CD4-positive, alpha-beta T cell treated with Interferon gamma for 1 hour (primary cell): ENCODE data around the gene RBM26.
"Not testable (repeated sequence)": the region's sequence is repeated elsewhere in the genome, so short reads cannot be mapped to it uniquely, and the experiment has no call there.

Source experiments
- DNase-seq: peaks from one replicate; pipeline ENCODE4 v3.0.0-alpha.2; 2020

Gene RBM26

DNA sequence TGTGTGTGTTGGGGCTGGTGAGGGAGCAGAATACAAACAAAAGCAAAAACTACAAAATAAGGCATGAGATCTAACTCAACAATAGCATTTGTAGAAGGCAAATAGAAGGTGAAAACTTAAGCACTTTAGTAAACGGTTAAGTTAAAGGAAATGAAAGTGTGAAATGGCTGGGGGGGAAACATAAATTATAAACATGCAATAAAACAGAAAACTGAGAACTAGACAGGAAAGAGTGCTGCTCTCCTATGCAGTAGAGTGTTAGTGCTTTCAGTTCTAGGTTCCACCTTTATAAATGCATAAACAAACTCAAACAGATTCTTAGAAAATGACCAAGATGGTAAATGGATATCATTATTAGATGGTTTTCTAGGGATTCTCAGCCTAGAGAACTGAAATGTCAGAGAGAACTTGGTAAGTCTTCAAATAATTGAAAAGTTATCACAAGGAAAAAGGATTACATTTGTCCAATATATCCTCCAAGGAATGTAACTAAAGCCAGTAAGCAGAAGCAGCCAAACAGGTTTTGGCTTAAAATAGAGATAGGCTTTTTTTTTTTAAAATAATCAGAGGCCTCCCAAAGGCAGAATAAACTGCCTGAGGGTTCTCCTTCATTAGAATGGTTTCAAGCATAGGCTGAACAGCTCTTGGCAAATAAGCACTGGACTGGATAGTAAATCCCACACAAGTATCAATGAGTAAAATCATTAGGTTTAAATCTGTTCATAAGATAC, 23.3 kb downstream of the RBM26 start:
- DNase-seq = no peak

DNA sequence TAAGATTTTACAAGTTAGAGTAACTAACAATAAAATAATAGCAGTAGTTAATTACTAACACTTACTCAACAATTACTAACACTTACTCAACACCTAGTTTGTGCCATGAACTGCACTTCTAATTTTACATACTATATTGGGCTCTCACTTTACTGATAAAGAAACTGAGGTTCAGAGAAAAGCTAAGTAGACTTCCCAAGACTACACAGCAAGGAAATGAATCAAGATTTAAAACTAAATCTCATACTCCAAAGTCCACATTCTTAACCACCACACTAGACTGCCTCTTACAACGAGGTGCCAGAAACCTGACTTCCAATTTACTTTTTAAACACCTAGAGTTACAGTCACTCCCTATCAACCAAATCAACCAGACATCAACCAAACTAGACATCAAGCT, 25.1 kb downstream of the RBM26 start:
- DNase-seq = no peak

DNA sequence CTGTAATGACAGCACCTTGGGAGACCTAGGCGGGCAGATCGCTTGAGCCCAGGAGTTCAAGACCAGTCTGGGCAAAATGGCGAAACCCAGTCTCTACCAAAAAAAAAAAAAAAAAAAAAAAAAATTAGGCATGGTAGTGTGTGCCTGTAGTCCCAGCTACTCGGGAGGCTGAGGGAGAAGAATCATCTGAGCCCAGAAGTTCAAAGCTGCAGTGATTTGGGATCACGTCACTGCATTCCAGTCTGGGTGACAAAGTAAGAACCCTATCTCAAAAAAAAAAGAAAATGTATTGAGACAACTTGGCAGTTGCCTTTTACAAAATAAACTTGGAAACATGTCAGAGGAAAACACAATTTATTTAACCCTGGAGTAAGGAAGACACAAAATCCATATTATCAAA, 26.8 kb downstream of the RBM26 start:
- DNase-seq = no peak

DNA sequence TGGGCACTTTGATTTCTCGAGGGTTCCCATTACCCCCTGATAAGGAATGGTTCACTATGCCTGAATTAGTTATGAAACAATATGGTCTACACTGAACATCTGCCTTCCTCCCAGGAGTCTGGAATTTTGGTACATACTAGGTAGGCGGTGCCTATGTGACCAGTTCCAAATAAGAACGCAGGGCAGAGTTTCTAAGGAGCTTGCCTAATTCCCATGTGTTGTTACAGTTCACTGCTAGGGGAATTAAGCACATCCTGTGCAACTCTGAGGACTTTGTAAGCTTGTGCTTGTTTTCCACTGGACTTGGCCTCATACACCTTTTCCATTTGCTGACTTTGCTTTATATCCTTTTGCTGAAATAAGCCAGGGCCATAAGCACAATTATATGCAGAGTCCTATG, 29.2 kb downstream of the RBM26 start:
- DNase-seq = no peak

DNA sequence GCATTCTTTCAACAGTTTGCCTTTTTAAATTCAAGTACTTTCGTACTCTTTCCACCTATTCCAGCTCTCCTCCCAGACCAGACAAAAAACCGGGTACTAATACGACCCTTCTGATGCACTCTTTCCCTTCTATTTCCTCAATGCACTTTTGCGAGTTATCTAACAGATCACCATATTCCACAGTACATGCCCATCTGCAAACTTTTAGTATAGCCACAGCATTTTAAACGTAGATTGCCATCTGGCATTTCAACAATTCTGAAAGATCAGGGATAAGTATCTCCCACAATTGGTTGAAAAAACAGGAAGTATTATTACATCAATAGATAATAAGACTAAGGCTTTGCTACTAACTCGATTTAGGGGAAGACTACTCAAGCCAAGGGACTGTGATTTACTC, 31.5 kb downstream of the RBM26 start:
- no peak for DNase-seq

DNA sequence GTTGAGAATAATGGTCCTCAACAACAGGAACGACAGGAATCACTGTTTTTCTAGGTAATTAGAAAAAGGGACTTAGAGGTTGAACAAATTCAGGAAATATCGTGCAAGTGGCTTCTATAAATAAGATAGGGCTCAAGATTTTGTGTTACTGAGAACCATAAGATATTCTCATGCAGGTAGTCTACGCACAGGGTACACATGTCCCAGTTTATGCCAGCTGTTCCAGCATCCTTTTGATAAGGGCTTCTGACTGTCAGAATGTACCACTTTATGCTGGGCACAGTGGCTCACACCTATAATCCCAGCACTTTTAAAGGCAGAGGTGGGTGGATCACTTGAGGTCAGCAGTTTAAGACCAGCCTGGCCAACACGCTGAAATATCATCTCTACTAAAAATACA, 32.1 kb downstream of the RBM26 start:
- no peak for DNase-seq

DNA sequence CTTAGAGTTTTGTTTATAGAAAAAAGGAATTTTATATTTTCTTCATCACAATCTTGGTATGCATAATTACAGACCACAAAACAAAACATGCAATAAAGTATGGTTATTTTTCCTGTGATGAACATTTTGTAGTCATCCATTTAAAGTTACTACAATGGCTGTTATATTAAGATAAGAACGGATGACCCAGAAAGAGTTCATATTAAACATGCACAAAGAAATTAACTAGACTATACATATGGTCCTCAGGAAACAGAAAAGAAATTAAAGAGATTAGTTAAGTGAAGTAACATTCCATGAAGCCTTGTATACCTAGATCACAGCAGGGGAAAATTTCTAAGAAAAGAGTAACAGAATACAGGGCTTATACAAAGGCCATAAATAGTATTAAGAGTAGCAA, 36.8 kb downstream of the RBM26 start:
- DNase-seq = no peak

DNA sequence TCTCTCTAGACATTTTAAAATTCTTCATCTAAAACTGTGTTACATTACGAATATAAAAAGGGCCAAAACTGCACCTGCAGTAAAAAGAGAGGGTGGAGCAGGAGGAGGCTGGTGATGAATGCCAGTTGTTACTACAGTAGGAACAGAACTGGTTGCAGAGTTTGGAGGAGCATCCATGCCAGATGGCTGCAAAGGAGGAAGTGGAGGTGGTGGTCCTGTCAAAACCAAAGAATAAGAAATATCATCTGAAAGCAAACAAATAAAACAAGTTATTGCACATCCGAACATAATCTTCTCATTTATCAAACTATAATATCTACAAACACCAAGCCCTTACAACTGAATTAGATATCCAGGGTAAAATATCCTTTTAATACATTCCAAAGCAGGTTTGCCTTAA, 40.1 kb downstream of the RBM26 start:
- DNase-seq = no peak

DNA sequence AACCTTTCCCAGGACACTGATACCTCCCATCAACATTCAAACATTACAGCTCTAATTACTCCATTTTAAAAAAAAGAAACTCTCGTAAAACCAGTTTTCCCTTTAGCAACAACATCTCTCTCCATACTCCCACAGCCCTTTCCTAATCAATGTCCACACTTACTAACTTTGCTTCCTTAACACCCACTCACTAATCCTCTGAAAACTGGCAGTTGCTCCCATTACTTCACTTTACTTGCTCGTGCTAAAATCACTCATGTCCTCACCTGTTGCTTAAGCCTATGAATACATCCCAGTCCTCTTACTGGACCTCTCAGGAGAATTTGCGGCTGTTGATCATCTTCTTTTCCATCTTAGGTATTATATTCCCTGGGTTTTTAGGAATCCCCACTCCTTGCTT, 44.8 kb downstream of the RBM26 start:
- no peak for DNase-seq

DNA sequence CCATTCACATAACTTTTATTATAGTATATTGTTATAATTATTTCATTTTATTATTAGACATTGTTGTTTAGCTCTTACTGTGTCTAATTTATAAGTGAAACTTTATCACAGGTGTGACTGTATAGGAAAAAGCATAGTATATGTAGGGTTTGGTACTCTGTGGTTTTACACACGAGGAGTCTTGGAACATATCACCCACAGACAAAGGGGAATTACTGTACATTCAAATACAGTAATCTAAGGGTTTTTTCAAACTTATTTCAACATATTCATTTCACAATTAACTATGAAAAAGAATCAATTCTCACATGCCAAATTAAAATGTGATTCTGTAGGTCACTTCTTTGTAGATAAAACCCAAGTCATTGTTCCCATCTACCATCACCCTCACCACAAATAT, 46.0 kb downstream of the RBM26 start:
- no peak for DNase-seq

DNA sequence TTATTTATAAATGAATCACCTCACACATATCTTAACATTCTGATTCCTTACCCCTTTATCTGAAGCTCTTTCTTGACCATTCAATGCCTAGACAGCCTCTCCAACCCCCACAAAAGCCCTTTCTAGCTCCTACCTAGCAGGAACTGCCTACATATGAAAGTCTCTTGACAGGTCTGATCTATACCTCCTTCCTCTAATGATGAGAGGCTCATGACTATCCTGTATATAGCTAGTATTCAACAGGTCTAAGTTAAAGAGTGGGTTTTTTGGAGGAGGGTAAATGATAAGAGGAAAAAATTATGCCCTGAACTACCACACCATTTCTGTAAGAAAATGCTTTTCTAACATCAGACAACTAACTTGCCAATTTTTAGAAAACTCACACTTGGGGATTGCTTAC, 47.0 kb downstream of the RBM26 start:
- no peak for DNase-seq

DNA sequence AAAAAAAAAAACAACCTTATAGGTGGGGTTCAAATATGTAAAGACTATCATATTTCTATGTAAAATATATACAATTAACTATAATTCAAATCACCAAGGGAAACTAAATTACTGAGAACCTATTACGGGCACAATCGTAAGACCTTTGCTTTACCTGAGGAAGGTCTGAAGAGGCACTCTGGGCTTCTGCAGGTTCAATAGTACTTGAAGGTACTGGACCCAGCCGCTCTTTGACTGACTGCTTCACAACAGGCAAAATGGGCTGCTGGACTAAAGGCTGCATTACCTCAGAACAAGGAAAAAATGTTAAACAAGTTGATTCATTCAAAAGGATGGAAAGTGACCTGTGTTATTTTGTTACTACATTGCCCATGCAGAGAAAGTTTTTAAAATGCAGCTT, 51.8 kb downstream of the RBM26 start:
- no peak for DNase-seq

DNA sequence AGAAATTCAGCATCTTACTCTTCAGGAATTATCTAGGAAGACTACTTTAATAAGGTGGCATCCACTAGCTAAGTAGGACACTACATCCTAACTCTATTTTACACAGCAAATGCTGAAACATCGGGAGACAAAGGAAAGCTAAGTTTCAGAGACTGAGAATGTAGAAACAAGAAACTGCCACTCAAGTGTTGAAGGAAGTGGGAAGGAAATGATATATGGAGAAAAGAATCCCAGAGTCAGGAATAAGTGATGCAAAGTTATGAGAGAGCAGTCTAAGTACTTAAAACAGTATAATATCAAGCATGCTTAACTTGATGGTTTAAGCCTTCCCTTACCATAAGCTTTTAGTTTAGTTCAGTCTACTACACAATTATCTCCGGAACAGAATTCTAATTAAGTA, 52.4 kb downstream of the RBM26 start:
- no peak for DNase-seq

DNA sequence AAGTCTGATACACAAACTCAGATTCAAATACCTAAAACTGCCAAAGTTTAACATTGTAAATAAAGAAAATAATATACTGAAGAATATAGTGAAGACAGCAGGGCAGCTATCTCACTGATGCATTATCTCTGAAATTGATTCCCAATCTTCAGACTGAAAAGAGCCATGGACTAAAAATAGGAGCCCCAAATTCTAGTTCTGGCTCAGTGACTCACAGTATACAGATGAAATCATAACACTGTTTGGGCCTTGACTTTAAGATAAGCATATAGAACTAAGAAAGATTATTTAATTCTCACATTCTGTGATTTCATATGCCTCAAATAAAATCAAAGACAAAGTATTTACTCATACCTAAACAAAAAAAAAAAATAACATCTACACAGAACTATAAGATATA, 53.9 kb downstream of the RBM26 start:
- DNase-seq = no peak

DNA sequence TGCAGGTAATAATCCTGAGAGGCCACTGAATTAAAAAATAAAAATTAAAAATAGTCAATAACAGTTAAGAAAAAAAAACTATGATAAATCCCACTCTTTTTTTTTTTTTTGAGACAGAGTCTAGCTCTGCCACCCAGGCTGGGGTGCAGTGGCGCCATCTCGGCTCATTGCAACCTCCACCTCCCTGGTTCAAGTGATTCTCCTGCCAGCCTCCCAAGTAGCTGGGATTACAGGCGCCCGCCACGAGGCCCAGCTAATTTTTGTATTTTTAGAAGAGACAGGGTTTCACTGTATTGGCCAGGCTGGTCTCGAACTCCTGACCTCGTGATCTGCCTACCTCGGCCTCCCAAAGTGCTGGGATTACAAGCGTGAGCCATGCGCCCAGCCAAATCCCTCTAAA, 56.4 kb downstream of the RBM26 start:
- DNase-seq = not testable (repeated sequence)

DNA sequence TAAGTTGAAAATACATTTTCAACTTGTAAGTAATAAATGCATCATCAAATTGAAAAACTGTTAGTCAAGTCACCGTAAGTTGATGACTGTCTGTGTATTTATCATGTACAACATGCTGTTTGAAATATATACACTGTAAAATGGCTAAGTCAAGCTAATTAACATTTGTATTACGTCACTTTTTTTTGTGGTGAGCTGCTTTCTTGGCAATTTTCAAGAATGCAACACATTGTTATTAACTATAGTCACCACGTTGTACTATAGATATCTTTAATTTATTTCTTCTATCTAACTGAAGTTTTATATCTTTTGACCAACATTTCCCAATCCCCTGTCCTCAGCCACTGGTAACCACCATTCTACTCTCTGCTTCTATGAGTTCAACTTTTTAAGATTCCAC, 57.0 kb downstream of the RBM26 start:
- no peak for DNase-seq

DNA sequence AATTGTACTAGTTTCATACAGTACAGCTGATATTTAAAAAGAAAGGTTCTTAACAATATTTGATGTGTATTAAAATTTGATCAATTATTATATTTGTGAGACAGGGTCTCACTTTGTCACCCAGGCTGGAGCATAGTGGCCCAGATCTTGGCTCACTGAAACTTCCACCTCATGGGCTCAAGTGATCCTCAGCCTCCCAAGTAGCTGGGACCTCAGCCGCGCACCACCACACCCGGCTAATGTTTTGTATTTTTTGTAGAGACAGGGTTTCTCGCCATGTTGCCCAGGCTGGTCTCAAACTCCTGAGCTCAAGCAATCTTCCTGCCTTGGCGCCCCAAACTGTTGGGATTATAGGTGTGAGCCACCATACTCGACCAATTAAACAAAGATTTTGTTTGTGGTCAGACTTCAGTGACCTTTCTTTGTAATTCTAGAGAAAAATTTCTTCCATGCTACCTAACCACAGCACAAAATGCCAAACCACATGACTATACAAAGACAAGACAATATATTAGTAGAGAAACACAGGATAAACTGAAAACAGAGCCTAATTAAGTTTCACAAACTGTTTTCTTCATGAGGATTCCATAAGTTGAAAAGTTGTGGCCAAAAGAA, 59.6 kb downstream of the RBM26 start:
- no peak for DNase-seq

DNA sequence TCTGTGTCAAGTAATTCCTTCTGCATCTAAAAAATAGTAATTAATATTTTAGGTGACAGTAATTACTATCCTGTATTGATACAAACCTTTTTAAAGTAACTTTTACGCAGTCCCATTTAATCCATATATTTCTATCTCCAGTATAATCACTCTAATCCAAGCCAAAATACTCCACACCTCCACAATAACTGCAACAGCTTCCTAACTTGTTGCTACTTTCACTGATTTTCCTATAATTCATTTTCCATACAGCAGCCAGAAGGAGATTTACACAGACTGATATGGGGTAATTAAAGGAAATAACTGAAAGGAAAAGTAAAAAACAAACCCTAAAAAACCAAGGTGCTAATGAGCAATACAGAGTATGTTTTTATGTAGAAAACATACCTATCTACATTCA, 64.9 kb downstream of the RBM26 start:
- DNase-seq = no peak

DNA sequence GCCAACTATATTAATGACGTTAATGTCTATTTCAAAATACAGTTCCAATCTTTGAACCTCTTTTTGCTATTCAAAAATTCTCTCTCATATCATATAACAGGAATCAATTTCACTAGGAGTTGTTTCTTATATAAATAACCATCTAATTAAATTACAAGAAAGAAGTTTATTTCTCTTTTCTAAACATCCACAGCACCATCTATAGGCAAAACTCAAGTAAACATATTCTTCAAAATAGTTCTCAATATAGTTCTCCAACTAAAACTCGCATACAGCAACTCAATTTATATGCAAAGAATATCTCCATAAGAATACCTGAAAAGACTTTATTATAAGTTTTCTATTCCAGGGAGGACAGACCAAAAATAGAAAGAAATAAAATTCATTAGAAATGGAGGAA, 65.6 kb downstream of the RBM26 start:
- DNase-seq = no peak

DNA sequence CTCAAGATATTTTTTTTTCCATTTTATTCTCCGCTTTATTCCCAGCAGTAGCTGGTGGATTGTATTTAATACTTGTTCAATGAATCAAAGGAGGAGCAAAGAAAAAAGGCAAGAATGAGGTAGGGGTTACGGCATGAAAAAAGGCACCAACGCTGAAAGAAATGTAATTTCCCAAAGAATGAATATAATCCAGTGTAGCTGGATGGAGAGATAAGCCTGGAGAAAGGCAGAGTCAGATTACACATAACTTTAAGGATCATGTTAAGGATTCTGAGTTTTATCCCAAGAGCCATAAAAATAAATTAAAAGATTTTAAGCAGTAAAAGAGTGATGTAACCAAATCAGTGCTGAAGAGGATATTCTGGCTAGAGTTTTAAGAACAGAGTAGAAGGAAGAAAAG, 67.7 kb downstream of the RBM26 start:
- no peak for DNase-seq

DNA sequence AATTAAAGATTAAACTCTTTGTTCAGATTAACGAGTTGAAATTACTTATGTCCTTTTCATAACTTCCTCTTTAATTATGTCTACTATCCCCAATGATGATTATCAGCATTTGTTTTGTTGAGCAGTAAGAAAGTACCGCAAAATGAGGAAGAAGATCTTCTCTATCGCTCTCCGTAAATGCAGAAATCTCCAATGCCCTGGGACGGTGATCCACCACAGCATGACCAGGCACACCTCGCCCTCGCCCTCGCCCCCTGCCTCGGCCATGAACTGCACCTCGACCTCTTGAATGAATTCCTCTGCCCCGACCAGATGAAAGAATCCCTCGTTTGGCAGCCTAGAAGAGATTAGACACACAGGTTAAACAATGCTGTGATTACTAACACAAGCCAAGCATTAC, 69.1 kb downstream of the RBM26 start:
- no peak for DNase-seq

DNA sequence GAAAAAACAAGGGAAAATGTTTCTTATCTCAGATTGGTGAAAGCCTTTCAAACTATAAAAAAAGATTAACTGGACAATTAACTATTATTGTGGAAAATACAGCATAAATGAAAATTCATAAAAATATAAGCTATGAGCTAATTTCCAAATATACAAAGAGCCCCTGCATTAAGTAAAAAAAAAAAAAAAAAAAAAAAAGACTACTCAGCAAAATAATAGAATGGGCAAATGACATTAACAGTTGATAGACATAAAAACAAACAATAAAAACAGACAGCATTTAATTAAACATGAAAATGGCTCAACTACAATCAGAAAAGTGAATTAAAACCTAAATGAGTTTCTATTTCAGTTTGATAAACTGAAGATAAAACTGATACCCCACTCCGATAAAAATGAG, 77.5 kb downstream of the RBM26 start:
- DNase-seq = no peak

DNA sequence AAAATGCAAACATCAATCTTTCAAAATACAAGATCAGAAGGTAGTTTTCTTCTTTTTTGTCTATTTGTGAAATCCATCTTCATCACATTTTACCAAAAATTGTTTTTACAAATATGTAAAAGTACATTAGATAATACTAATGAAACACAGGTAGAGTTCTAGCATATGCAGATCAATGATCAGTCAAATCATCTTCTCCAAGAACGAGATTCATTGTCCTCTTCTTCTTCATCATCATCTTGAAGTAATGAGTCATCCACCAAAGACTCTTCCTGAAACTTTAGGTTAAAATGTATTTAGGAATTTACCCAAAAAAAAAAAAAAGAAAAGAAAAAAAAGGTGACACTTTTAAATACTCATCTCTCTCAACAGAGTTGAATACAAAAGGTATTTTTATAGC, 85.6 kb downstream of the RBM26 start:
- no peak for DNase-seq

DNA sequence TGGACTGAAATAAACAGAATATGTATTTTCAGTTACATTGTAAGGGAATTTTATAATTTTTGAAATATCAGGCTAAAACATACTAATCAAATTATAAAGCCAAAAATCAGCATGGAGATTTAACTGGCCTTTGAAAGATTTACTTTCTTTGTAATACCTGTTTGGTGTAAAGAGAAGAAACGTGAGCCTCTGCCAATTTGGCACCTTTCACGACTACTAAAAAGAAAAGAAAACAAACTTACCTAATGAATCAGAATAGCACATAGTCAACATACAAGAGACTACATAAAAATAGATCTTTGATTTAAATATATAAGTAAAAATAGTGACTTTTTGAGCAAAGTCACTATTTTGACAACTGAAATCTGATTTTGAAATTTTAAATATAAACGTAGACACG, 87.4 kb downstream of the RBM26 start:
- DNase-seq = no peak

DNA sequence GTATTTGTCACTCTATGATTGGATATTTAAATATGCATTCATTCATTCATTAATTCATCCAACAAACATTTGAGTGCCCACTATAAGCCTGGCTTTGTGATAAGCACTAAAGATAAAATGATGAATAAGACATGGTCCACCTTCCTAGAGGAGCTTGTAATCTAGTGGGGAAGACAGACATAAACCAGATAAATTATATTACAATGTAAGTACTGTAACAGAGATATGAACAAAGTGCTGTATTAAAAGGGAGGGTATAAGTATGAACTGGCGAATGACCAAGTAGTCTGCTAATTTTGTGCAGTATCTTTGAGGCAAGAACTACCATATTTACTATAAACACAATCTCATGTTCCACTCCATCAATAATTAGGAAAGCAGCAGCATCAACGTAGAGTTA, 88.2 kb downstream of the RBM26 start:
- no peak for DNase-seq
